ENCODE results near the gene TIMM17A. TPM values are rescaled to one million over a fixed set of nuclear protein-coding genes. Genes with fewer than 3 reads are reported as not detected.
A peak's percentile ranks its signal among the peaks of the same experiment; 100 is the strongest.
"Not testable (repeated sequence)": the region's sequence is repeated elsewhere in the genome, so short reads cannot be mapped to it uniquely, and the experiment has no call there.

TIMM17A gene
- total RNA-seq, 6 experiments from 2014 or later, result 26.5 to 44.1 (median 38.1) TPM

DNA sequence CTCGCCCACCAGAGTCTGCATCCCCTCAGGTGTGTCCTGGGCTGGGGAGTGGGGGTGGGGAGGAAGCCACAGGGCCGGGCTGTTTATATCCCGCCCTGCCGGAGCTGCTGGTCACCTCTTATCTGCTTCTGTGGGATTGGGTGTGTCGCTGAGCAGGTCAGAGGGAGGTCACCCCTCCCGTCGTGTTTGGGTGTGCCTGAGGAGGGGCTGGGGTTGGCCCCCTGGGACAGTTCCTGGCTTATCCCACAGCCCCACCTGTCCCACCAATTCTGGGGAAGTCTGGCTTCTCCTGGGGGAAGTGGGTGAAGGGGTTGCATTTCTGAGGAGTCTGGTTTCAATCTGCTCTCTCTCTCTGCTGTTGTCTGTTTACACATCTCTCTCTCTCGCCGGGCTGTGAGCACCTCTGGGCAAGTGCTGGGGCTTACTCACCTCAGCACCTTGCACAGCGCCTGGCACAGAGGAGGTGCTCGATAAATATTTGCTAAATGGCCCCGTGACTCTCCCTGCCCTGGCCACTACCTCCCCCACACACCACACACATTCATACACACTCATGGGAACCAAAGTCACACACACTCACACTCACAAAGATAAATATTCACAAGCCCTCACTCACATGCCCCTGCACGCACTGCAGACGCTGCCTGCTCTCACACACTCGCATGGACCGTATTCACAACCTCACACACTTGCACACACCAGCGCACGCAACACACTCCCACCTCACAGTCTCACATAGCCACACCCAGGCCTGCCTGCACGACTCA is 63.3 kb downstream of the TIMM17A start:
- Histone ChIP-seq H3K27ac (peak overlapping the region; percentile 73 to 94 (median 89)), H3K4me1 (peaks cover 0 to 58% (median 6%) of the 10 kb centered on the region in 4 donors), H3K36me3 (peaks cover 0 to 25% (median 11%) of the 10 kb centered on the region in 4 donors), H3K4me3 (peak overlapping the region in 2 of 3 donors; percentile 34 to 35), H3K27me3 (no peaks in the 10 kb centered on the region), H3K9me3 (no peaks in the 10 kb centered on the region)
- WGBS (ENCODE audit: insufficient coverage, low coverage, low lambda C conversion rate, missing lambda C conversion rate), result 37% methylated on average over 12 of the region's 19 CpGs
- TF ChIP-seq POLR2A (IDR thresholded peaks at IDR 0.05) (peak; percentile 35), CTCF (IDR thresholded peaks at IDR 0.05) (no peak)
- intact Hi-C loops (cut with DNase I), result loop anchor here in 1 of 2 donors (5.0 kb wide), 1 partner anchor 89 kb away; no protein-coding TSS in a partner anchor
- peak; percentile 55 to 89 (median 81) for ATAC-seq
- DNase-seq, result peak; percentile 86 to 94 (median 93)

DNA sequence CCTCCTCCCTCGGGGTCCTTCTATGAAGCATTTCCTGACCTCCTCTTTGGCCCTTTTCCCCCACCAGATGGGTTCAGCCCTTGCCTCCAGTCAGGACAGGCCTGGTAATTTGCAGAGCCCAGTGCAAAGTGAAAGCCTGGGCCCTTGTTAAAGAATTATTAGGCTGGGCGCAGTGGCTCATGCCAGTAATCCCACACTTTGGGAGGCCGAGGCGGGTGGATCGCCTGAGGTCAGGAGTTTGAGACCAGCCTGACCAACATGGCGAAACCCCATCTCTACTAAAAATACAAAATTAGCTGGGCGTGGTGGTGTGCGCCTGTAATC is 63.9 kb downstream of the TIMM17A start:
- Histone ChIP-seq H3K36me3 (peaks cover 0 to 19% (median 8%) of the 10 kb centered on the region in 4 donors), H3K27ac (peak overlapping the region in 2 of 3 donors; percentile 89 to 94), H3K4me1 (peaks cover 0 to 53% (median 6%) of the 10 kb centered on the region in 4 donors)
- H3K9me3 ChIP-seq, H3K4me3 ChIP-seq, ATAC-seq, H3K27me3 ChIP-seq, DNase-seq: not testable (repeated sequence)
- 66% methylated on average over 7 of the region's 8 CpGs for WGBS (ENCODE audit: insufficient coverage, low coverage, low lambda C conversion rate, missing lambda C conversion rate)
- intact Hi-C loops (cut with DNase I), result loop anchor here in 1 of 2 donors (5.0 kb wide), 1 partner anchor 88 kb away; no protein-coding TSS in a partner anchor

Small RNAs within 50 kb of the gene (microRNA-seq; reads per million reads assigned to microRNA genes)
- gene MIR6740, result 0 to 0.64 reads per million in 2 donors

Small RNAs within 50 kb of the gene (small RNA-seq; reads per million reads assigned to genes)
- 0 reads per million in 2 experiments for gene MIR6740
- 0 reads per million in 2 experiments for gene RF00156

Other genes starting within 250 kb of the TIMM17A start
- gene IPO9, start 126.3 kb upstream of the TIMM17A start, total RNA-seq, result 10 to 100 TPM; 10.3 to 21.7 (median 19.1) TPM
- 1 to 10 TPM; 2.5 to 8.1 (median 4.8) TPM for gene SHISA4, start 66.6 kb upstream of the TIMM17A start, total RNA-seq
- gene LMOD1, start 9.0 kb upstream of the TIMM17A start, total RNA-seq, result 1 to 10 TPM; 1.1 to 3.5 (median 2.1) TPM
- gene RNPEP, start 27.1 kb downstream of the TIMM17A start, total RNA-seq, result 10 to 100 TPM; 28.9 to 51.5 (median 41.3) TPM
- 100 to 1,000 TPM in 1 of 6 experiments, 10 to 100 TPM in 5; 12.6 to 266 (median 57.8) TPM for gene ELF3, start 55.1 kb downstream of the TIMM17A start, total RNA-seq
- gene GPR37L1, start 167.4 kb downstream of the TIMM17A start, total RNA-seq, result under 1 TPM in 4 of 6 experiments, not detected in 2; 0.12 to 0.49 (median 0.12) TPM
- gene ARL8A, start 189.2 kb downstream of the TIMM17A start, total RNA-seq, result 10 to 100 TPM; 23.1 to 57.7 (median 36.1) TPM
- gene PTPN7, start 205.1 kb downstream of the TIMM17A start, total RNA-seq, result 1 to 10 TPM in 2 of 6 experiments, under 1 TPM in 4; 0.18 to 5.1 (median 0.73) TPM
- gene LGR6, start 238.3 kb downstream of the TIMM17A start, total RNA-seq, result 1 to 10 TPM in 3 of 6 experiments, under 1 TPM in 3; 0.17 to 2.0 (median 1.0) TPM